ENCODE measurements around the gene ATG4A. TPM values are rescaled to one million over a fixed set of nuclear protein-coding genes. Genes with fewer than 3 reads are reported as not detected.

ATG4A gene
- total and polyA plus RNA-seq, 9 of the 15 experiments (the other 6 are each of a cell fraction or from before 2014, with no cell fraction given): 7.3 to 24.5 (median 16.6) TPM

DNA sequence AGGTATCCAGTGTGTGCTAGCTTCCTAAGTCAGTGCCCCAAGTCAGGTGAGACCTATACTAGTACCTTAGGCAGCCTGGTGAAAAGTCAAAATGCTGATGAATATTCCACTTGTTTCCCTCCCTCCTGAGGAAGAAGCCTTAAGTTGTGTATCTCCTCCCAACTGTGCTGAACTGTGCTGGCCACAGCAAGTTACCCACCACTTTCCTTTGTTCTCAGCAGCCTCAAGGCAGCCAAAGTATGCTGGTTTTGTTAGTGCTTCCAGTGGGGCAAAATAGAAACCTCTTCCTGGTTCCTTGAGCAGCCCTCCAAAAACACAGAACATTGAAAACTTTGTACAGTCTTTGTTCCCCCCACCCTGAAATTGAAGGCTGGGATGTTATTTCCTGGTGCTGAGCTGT is 13.9 kb downstream of the ATG4A start:
- H3K4me2 ChIP-seq (ENCODE audit: insufficient read depth, low read length): no peak overlapping the region
- H2AFZ ChIP-seq (ENCODE audit: low read depth, low read length): no peak overlapping the region

More for the DNA sequence above, 13.9 kb downstream of the ATG4A start:
- DNase-seq (ENCODE audit: extremely low read depth in 1 of 4, low spot score in 3 of 4): no peak
- Histone ChIP-seq H3K4me1 (replicated peaks in 1 of 2; ENCODE audit: control insufficient read depth in 2 of 2, insufficient read depth in 2 of 2, low read length in 2 of 2) (no peaks in the 10 kb centered on the region), H3K9me3 (replicated peaks; ENCODE audit: control insufficient read depth, insufficient read depth, low read depth, low read length) (no peaks in the 10 kb centered on the region), H3K9ac (ENCODE audit: insufficient read depth in 1 of 2, low read depth in 2 of 2, low read length in 2 of 2) (no peak overlapping the region), H3K4me3 (no peak overlapping the region), H3K79me2 (ENCODE audit: control insufficient read depth, insufficient read depth, low read length) (no peaks in the 10 kb centered on the region), H3K27me3 (ENCODE audit: control insufficient read depth in 2 of 2, insufficient read depth in 2 of 2, low read length in 2 of 2) (no peaks in the 10 kb centered on the region), H3K9me1 (ENCODE audit: control insufficient read depth, insufficient read depth, low read length) (no peaks in the 10 kb centered on the region), H4K20me1 (replicated peaks; ENCODE audit: control insufficient read depth, insufficient read depth, low read length) (no peaks in the 10 kb centered on the region), H3K36me3 (ENCODE audit: control insufficient read depth, insufficient read depth, low read length) (no peaks in the 10 kb centered on the region), H3K27ac (ENCODE audit: extremely low read depth, low read depth, low read length) (no peak overlapping the region)
- ChIA-PET POLR2A (interaction anchor here (1.0 kb wide), 1 partner anchor 12 kb away, joined by 3 read pairs; no protein-coding TSS in a partner anchor), CTCF (ENCODE audit: low intra/inter-chr PET ratio) (no interaction called here)
- ATAC-seq: no peak
- no peak for FAIRE-seq
- TF ChIP-seq KLF13 (tag; IDR thresholded peaks at IDR 0.05; ENCODE audit: borderline replicate concordance, low read depth): no peak
- TF ChIP-seq FOXK2 (conservative IDR thresholded peaks at IDR 0.05 in 1 of 2, IDR thresholded peaks at IDR 0.05 in 1 of 2; ENCODE audit: low read depth in 2 of 2): no peak
- no peak for TF ChIP-seq MCM5 (IDR thresholded peaks at IDR 0.05; ENCODE audit: low read depth)
- TF ChIP-seq ZBTB7A (IDR thresholded peaks at IDR 0.05; ENCODE audit: borderline replicate concordance, control insufficient read depth, low read depth, low read length): no peak
- no peak for TF ChIP-seq ZBTB1 (CRISPR knock-in tag; IDR thresholded peaks at IDR 0.05; ENCODE audit: borderline replicate concordance, low read depth)
- TF ChIP-seq ZNF347 (CRISPR knock-in tag; IDR thresholded peaks at IDR 0.05; ENCODE audit: low read depth): no peak
- no peak for TF ChIP-seq MCM2 (IDR thresholded peaks at IDR 0.05; ENCODE audit: low read depth)
- TF ChIP-seq BMI1 (IDR thresholded peaks at IDR 0.05; ENCODE audit: low read length): no peak
- TF ChIP-seq ZNF124 (CRISPR knock-in tag; IDR thresholded peaks at IDR 0.05): no peak
- TF ChIP-seq KDM5B (IDR thresholded peaks at IDR 0.05; ENCODE audit: insufficient replicate concordance, low read depth, low read length): no peak
- TF ChIP-seq, protein P1, sequence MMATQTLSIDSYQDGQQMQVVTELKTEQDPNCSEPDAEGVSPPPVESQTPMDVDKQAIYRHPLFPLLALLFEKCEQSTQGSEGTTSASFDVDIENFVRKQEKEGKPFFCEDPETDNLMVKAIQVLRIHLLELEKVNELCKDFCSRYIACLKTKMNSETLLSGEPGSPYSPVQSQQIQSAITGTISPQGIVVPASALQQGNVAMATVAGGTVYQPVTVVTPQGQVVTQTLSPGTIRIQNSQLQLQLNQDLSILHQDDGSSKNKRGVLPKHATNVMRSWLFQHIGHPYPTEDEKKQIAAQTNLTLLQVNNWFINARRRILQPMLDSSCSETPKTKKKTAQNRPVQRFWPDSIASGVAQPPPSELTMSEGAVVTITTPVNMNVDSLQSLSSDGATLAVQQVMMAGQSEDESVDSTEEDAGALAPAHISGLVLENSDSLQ (IDR thresholded peaks at IDR 0.05): no peak
- TF ChIP-seq ZNF146 (CRISPR knock-in tag; IDR thresholded peaks at IDR 0.05; ENCODE audit: unreplicated experiment): no peak
- TF ChIP-seq ZNF263 (CRISPR knock-in tag; IDR thresholded peaks at IDR 0.05; ENCODE audit: borderline replicate concordance): no peak
- in situ Hi-C loops (cut with MboI) (no loop called here), intact Hi-C loops (cut with micrococcal nuclease) (no loop called here)
- BruUV-seq (replicated peaks): no TSS peak

Measured in K562 (cell line).